H1 (cell line): ENCODE results near the gene SH3GL2.

Experiments
- CEBPB ChIP-seq: IDR thresholded peaks from 2 replicates; pipeline ENCODE4 v1.6.1; 2012; ENCODE audit warnings: low read depth, low read length
- CTCF ChIP-seq, 3 experiments: IDR thresholded peaks; 1 replicate in 2 of 3; 2 replicates in 1 of 3; pipeline versions ENCODE4 v1.5.1 to v1.6.1; 2011; ENCODE audit warnings: low read length in 3 of 3, mild to moderate bottlenecking in 3 of 3, inconsistent platforms in 2 of 3, low read depth in 1 of 3, moderate library complexity in 1 of 3; ENCODE audit not compliant: insufficient read depth in 1 of 3; ENCODE audit errors: control extremely low read depth in 1 of 3
- EP300 ChIP-seq, 2 experiments: IDR thresholded peaks; 1 replicate in 1 of 2; 2 replicates in 1 of 2; pipeline ENCODE4 v1.6.1; 2011 to 2012; ENCODE audit warnings: low read depth in 2 of 2, low read length in 2 of 2, mild to moderate bottlenecking in 2 of 2, borderline replicate concordance in 1 of 2, inconsistent platforms in 1 of 2, moderate library complexity in 1 of 2
- EZH2 ChIP-seq: fragments of 200-600 bp; sonication (generic); IDR thresholded peaks from 2 replicates; pipeline ENCODE4 v1.7.1; 2012; ENCODE audit warnings: low read depth, mild to moderate bottlenecking, moderate library complexity, low read length, inconsistent platforms; ENCODE audit not compliant: severe bottlenecking
- HDAC2 ChIP-seq, 2 experiments: fragments of 300-600 bp in 1 of 2; sonication (generic) in 1 of 2; IDR thresholded peaks; 2 replicates each; pipeline ENCODE4 v1.6.1; 2011 to 2012; ENCODE audit warnings: low read depth in 2 of 2, low read length in 2 of 2, mild to moderate bottlenecking in 2 of 2, moderate library complexity in 2 of 2, borderline replicate concordance in 1 of 2, inconsistent platforms in 1 of 2
- POLR2A ChIP-seq, 2 experiments: IDR thresholded peaks; 1 replicate in 1 of 2; 2 replicates in 1 of 2; pipeline ENCODE4 v1.6.1; 2011; ENCODE audit warnings: low read depth in 2 of 2, low read length in 2 of 2, mild to moderate bottlenecking in 2 of 2; ENCODE audit errors: control extremely low read depth in 1 of 2
- POLR2AphosphoS5 ChIP-seq: IDR thresholded peaks from 2 replicates; pipeline ENCODE4 v1.6.1; 2011; ENCODE audit warnings: low read depth, low read length
- RNF2 ChIP-seq: fragments of 200-900, 300-1000 bp; sonication (generic); IDR thresholded peaks from 2 replicates; pipeline ENCODE4 v1.7.1; 2016; ENCODE audit warnings: borderline replicate concordance, low read depth, mild to moderate bottlenecking, antibody characterized with exemption, low read length; ENCODE audit not compliant: poor library complexity, severe bottlenecking; ENCODE audit errors: missing control alignments
- SP1 ChIP-seq: IDR thresholded peaks from 2 replicates; pipeline ENCODE4 v1.6.1; 2011; ENCODE audit warnings: low read depth, low read length
- TAF1 ChIP-seq: IDR thresholded peaks from 2 replicates; pipeline ENCODE4 v1.6.1; 2011; ENCODE audit warnings: mild to moderate bottlenecking, low read depth, low read length
- USF2 ChIP-seq: IDR thresholded peaks from 2 replicates; pipeline ENCODE4 v1.6.1; 2011; ENCODE audit warnings: low read length, improper control_type of control experiment

GRCh38 chr9:17752021-17752420 is 173.2 kb downstream of the SH3GL2 start:
- TF ChIP-seq HDAC2 (IDR thresholded peaks at IDR 0.05; ENCODE audit: borderline replicate concordance in 1 of 2, low read depth in 2 of 2, low read length in 2 of 2) (no peak), EP300 (IDR thresholded peaks at IDR 0.05; ENCODE audit: borderline replicate concordance in 1 of 2, low read depth in 2 of 2, low read length in 2 of 2) (no peak), POLR2A (IDR thresholded peaks at IDR 0.05; ENCODE audit: control extremely low read depth in 1 of 2, low read depth in 2 of 2, low read length in 2 of 2) (no peak), RNF2 (no peak), POLR2AphosphoS5 (no peak), CEBPB (no peak), CTCF (IDR thresholded peaks at IDR 0.05; ENCODE audit: control extremely low read depth in 1 of 3, insufficient read depth in 1 of 3, low read depth in 1 of 3, low read length in 3 of 3) (no peak), SP1 (no peak), USF2 (no peak), TAF1 (no peak), EZH2 (no peak)
